Esophagus muscularis mucosa (tissue), 4 donors: ENCODE results near the gene SPATA31A5. TPM values are rescaled to one million over a fixed set of nuclear protein-coding genes. Genes with fewer than 3 reads are reported as not detected.
"Not testable (repeated sequence)": the region's sequence is repeated elsewhere in the genome, so short reads cannot be mapped to it uniquely, and the experiment has no call there.

Source experiments
- DNase-seq: peaks from one replicate; pipeline ENCODE4 v3.0.0-alpha.2; 2017; ENCODE audit errors: extremely low spot score
- H3K27ac ChIP-seq, 4 donors: fragments of 200-600 bp; sonication (generic); replicated peaks in 1 of 4; 1 replicate in 3 of 4; 2 replicates in 1 of 4; pipeline ENCODE4 v1.5.1; 2016 to 2019; ENCODE audit warnings: mild to moderate bottlenecking in 1 of 4
- H3K27me3 ChIP-seq, 4 donors: fragments of 200-600 bp; sonication (generic); one replicate each; pipeline versions ENCODE4 v1.5.1 to v1.6.0; 2016 to 2019
- H3K36me3 ChIP-seq, 4 donors: fragments of 200-600 bp; sonication (generic); one replicate each; pipeline ENCODE4 v1.5.1; 2016 to 2019
- H3K4me1 ChIP-seq, 4 donors: fragments of 200-600 bp; sonication (generic); one replicate each; pipeline ENCODE4 v1.5.1; 2016 to 2019
- H3K4me3 ChIP-seq, 4 donors: fragments of 200-600 bp; sonication (generic); 1 replicate in 2 of 4; 2 replicates in 2 of 4; pipeline ENCODE4 v1.5.1; 2016 to 2019; ENCODE audit warnings: mild to moderate bottlenecking in 4 of 4, moderate library complexity in 1 of 4
- H3K9me3 ChIP-seq, 4 donors: fragments of 200-600 bp; sonication (generic); 1 replicate in 3 of 4; 2 replicates in 1 of 4; pipeline ENCODE4 v1.5.1; 2016 to 2019
- WGBS: methylation state at CpG from one replicate; pipeline ENCODE4 v1.1.5; 2018; 5-methylcytosine and 5-hydroxymethylcytosine counted together
- intact Hi-C: fragments of 100-400 bp; cut with DNase I; formaldehyde crosslinking; loops from one replicate; pipeline ENCODE4 v1.15.1; 2023
- small RNA-seq, 3 donors: library from RNA; depleted of rRNA; stranded (forward); fragments of <200 nt; gene quantifications; one replicate each; pipeline ENCODE3, GENCODE V24; 2016
- total RNA-seq, 4 donors: library from RNA; depleted of rRNA; stranded (reverse); fragments of >200 nt; gene quantifications; one replicate each; pipeline versions ENCODE4 v1.1.0 to v1.2.1, GENCODE V29; 2016

The SPATA31A5 gene
- total RNA-seq = not detected

GRCh38 chr9:60914107-60914506, at the start of gene SPATA31A5:
SPATA31A5 (plus strand) TSS chr9:60914407; CDS start chr9:60914436, 29 bp downstream.
- H3K27me3 ChIP-seq, H3K27ac ChIP-seq, H3K4me1 ChIP-seq, DNase-seq, H3K4me3 ChIP-seq, H3K36me3 ChIP-seq, H3K9me3 ChIP-seq, intact Hi-C loops: not testable (repeated sequence)
- WGBS = no CpG with 5 or more reads among the region's 7 CpGs

GRCh38 chr9:60962990-60963350, 48.8 kb downstream of the SPATA31A5 start:
- DNase-seq, H3K4me3 ChIP-seq, H3K27ac ChIP-seq, H3K27me3 ChIP-seq, intact Hi-C loops, H3K9me3 ChIP-seq, H3K36me3 ChIP-seq, H3K4me1 ChIP-seq: not testable (repeated sequence)
- no CpG with 5 or more reads among the region's 1 CpG for WGBS

GRCh38 chr9:60966382-60966781, 52.2 kb downstream of the SPATA31A5 start:
- intact Hi-C loops, H3K4me3 ChIP-seq: not testable (repeated sequence)

More at GRCh38 chr9:60966382-60966781, 52.2 kb downstream of the SPATA31A5 start:
- not testable (repeated sequence) for DNase-seq, H3K4me1 ChIP-seq, H3K36me3 ChIP-seq, H3K27me3 ChIP-seq, H3K9me3 ChIP-seq, H3K27ac ChIP-seq

Small RNA genes lying within 50 kb of the gene (small RNA-seq; reads per million reads assigned to genes)
- 0 reads per million in 3 donors for gene AL590491.3
